NCI-H524 (cell line): ENCODE data around the gene DLG1.

ENCODE experiments used
- DNase-seq, 2 experiments: peaks; one replicate each; lab custom pipeline; 2025; lab: John Stamatoyannopoulos, UW

Gene DLG1

GRCh38 chr3:197317250-197317963 is 19.0 kb upstream of the DLG1 start:
- DNase-seq: no peak

GRCh38 chr3:197312431-197312830 is 14.0 kb upstream of the DLG1 start:
- DNase-seq: no peak

DNA sequence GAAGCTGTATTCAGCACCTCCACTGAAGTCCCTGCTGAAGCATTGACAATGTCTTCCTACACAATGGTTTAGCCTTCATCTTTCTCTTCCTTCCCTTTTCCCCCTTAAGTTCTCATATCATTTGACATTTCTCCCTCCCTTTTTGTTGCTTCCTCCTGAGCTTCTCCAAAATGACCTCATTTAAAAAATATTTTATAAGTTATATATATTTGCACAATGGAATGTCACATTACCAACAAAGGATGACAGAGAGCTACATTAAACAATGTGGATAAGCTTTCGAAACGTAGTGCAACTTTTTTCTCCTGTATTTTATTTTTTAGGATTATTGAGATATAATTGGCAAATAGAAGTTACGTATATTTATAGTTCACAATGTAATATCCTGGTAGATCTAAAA is 13.2 kb upstream of the DLG1 start:
- no peak for DNase-seq

DNA sequence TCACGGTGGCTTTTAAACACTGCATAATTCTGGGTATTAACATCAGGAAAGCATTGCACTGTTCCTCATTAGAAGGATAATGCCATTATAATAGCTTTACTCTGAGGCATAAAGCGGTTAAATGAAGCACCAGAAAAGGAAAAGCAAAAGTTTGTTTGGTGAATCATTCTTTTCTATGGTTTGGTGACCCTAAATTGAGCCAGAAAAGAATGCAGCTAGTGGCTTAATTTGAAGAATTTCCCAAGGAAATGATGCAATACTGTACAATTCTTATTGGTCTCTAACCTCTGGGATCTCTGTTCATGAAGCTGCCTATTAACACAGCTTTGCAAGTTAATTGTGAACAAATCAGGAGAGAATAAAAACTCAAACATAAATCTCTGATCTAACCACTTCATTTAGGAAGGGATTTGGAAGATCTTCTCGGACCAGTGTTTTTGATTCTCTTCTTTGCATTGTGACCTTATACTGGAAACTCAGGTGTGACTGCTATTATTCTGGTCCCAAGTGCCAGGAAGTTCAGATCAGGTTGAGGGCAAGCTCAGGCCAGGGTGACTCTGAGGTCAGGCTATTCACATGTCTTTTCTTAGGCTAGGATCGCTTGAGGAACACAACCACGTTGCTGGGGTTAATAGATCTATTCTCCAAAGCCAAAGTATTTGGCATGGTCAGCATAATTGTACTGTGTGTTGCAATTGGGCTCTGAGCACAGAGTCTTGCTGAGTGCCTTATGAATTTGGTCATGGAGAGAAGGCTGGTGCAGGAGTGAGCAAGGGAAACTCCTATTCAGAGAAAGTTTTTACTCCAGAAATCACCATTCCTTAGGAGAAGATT is 11.3 kb upstream of the DLG1 start:
- no peak for DNase-seq

GRCh38 chr3:197308591-197308990 is 10.2 kb upstream of the DLG1 start:
- DNase-seq: no peak

DNA sequence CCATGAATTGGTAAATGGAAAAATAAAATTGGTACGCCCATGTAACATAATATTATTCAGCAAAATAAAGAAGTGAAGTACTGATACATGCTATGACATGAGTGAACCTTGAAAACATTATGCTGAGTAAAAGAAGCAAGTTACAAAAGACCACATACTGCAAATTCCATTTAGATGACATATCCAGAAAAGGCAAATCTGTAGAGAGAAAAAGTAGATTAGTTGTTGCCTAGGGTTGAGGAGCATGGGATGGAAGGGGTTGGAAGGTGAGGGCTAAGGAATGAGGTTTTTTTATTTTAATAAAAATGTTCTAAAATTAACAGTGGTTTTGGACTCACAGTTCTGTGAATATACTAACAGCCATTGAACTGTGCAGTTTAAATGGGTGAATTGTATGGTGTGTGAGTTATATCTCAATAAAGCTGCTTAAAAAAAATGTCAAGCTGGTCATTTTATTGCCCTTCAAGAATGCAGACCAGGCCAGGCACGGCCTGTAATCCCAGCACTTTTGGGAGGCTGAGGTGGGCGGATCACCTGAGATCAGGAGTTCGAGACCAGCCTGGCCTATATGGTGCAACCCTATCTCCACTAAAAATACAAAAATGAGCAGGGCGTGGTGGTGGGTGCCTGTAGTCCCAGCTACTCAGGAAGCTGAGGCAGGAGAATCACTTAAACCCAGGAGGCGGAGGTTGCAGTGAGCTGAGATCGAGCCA is 8.1 kb upstream of the DLG1 start:
- no peak for DNase-seq

DNA sequence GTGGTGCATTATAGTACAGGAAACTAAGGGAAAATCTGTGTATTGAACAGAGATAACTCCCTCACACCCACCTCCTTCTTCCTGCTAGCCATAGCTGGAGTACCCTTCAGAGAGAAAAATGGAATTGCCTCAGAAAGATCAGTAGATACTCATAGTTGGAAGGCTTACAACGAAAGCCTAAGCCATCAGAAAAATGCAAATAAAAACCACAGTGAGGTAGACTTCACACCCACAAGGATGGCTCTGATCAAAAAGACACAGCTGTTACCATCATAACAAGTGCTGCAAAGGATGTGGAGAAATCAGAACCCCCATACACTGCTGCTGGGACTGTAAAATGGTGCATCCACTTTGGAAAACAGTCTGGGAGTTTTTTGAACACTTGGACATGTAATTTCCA is 7.4 kb upstream of the DLG1 start:
- no peak for DNase-seq

- no peak for DNase-seq
Observed at GRCh38 chr3:197303452-197303851, 5.0 kb upstream of the DLG1 start.

DNA sequence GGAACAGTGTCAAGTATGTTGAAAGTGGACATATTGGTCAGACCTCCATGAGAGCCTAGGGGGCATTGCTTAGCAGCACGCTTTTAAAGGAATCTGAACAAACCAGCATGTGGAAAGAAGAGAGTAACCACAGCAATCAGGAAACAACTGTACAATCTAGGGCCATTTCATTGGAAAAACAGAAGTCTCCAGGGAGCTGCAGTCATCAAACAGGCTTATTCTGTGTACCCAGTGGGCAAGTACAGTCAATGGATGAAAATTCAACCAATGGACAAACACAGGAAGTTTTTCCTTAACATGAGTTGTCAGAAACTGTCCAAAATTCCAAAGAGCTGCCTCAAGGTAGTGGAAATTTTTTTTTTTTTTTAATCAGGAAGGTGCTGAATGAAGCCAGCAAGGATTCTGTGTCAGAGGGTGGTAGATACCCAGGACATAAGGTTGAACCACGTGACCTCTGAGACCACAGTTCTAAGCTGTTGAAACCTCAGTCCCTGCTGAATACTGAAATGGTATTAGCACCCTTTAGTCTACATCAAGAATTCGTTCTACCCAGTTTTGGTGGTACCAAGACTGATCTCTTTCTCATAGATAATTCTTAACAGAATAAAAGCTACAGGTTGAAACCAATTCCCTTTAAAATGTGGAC is 4.4 kb upstream of the DLG1 start:
- DNase-seq: no peak

DNA sequence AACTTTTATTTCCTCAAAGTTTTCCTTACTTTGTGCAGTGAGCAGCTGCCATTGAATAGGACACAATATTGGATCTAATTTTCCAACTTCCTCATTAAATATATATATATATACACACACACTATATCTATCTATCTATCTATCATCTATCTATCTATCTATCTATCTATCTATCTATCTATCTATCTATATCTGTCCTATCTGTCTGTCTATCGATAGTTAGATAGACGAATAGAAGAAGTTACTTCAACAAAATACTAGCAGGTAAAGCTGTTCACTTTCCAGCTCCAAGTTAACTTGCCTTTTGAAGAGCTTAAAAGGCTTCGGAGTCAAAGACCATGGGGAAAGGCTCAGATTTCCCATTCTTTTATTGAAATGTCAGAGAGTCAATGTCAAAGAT is 3.6 kb upstream of the DLG1 start:
- no peak for DNase-seq

GRCh38 chr3:197300361-197300760 is 1.9 kb upstream of the DLG1 start:
- DNase-seq: no peak

- DNase-seq: peak; percentile 32 to 50
Observed at GRCh38 chr3:197298945-197299854, 788 bp upstream of the DLG1 start.

GRCh38 chr3:197297476-197298340 is 704 bp downstream of the DLG1 start:
- peak; percentile 91 to 92 for DNase-seq

DNA sequence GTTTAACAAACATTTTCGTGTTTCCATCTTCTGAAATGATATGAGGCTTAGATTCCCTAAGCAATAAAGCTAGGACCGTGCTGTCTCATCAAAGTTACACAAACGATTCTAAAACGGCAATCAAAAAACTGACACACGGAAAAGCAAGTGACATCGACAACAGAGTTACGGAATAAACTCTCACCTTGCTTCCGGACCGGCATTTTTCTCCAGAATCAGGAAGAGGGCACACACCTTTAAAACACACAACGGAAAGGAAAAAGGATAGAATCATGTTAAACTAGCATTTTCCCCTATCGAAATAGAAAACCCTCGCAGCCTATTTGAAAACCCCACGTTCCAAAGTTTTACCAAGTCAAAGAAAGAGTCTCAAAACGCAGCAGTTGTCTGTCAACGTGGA is 1.4 kb downstream of the DLG1 start:
- peak in 1 of 2 experiments; percentile 35 for DNase-seq

DNA sequence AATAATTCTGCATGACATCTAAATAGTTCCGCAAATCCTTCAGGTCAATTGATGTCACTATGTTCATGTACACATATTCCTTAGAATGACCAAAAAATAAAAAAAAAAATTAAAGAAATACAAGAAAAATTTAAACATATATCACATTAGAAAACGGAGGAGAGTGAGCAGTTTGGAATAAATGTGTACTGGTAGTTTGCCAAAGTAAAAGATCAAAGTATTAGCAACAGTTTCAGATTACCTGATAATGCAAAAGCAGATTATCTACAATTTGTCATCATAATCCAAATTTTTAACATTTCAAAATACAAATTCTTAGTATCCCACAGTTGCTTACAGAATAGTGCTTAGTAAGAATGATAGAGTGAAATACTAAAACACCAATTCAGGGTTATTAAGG is 1.9 kb downstream of the DLG1 start:
- no peak for DNase-seq

- DNase-seq: no peak
Observed at GRCh38 chr3:197295871-197296270, 2.5 kb downstream of the DLG1 start.

- no peak for DNase-seq
Observed at GRCh38 chr3:197293605-197294237, 4.7 kb downstream of the DLG1 start.

DNA sequence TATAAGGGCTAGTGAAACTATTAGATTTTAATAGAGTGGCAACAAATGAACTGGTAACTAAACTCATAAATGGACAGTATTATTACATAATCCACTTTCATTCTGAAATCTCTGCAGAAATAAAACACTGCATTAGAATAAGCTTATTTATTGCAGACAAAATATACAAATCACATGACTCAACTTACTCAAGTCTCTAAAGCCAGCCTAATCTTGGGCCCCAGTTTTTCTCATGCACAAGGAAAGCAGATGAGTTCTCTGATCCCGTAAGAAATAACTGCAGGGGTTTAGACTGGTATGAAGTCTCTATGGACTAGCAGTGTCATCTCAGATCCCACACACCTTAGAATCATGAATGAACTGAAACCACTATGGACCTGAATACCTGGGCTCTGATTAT is 5.8 kb downstream of the DLG1 start:
- no peak for DNase-seq

DNA sequence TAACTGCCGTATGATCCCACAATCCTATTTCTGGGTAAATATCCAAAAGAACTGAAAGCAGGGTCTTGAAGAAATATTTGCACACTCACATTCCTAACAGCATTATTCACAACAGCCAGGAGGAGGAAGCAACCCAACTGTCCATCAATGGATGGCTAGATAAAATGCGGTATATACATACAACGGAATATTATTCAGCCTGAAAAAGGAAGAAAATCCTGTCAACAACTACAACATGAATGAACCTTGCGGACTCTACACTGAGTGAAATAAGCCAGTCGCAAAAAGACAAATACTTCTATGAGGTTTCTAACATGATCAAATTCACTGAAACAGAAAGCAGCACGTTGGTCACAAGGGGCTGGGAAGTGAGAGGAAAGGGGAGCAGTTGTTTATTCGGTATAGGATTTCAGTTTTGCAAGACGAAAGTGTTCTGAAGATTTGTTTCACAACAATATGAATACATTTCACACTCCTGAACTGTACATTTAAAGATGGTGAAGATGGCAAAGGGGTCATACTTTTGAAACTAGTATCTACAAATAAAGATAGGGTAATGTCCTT is 6.2 kb downstream of the DLG1 start:
- no peak for DNase-seq
